ENCODE results near the gene MSRB3. TPM values are rescaled to one million over a fixed set of nuclear protein-coding genes. Genes with fewer than 3 reads are reported as not detected.
"Not testable (repeated sequence)": the region's sequence is repeated elsewhere in the genome, so short reads cannot be mapped to it uniquely, and the experiment has no call there.

MSRB3 gene
- total RNA-seq, 4 donors from 2014 or later, result 2.8 to 14.9 (median 9.3) TPM

DNA sequence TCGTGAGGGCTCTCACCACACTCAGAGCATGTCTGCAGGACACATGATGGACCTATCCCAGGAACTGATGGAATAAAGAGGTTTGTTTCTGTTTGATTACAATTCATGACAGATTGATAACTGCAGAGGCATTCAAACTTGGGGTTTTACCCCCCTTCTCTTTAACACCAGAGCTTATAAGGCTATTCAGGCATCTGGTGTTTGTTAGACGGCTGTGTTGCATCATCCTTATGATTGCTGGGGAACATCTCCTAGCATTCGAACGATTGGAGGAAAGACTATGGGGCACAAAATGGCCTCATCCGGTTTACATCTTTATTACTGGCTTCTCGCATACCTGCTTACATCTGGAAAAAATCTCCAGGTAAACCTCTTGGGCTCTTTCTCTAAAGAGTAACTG, 191.8 kb downstream of the MSRB3 start:
- TF ChIP-seq POLR2A (IDR thresholded peaks at IDR 0.05), result no peak
- TF ChIP-seq, protein P1, sequence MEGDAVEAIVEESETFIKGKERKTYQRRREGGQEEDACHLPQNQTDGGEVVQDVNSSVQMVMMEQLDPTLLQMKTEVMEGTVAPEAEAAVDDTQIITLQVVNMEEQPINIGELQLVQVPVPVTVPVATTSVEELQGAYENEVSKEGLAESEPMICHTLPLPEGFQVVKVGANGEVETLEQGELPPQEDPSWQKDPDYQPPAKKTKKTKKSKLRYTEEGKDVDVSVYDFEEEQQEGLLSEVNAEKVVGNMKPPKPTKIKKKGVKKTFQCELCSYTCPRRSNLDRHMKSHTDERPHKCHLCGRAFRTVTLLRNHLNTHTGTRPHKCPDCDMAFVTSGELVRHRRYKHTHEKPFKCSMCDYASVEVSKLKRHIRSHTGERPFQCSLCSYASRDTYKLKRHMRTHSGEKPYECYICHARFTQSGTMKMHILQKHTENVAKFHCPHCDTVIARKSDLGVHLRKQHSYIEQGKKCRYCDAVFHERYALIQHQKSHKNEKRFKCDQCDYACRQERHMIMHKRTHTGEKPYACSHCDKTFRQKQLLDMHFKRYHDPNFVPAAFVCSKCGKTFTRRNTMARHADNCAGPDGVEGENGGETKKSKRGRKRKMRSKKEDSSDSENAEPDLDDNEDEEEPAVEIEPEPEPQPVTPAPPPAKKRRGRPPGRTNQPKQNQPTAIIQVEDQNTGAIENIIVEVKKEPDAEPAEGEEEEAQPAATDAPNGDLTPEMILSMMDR (IDR thresholded peaks at IDR 0.05), result no peak
- no peaks in the 10 kb centered on the region for H3K4me1 ChIP-seq
- DNase-seq, result no peak
- no peaks in the 10 kb centered on the region for H3K9me3 ChIP-seq
- H3K27me3 ChIP-seq, result no peaks in the 10 kb centered on the region
- H3K27ac ChIP-seq, result no peak overlapping the region
- no peaks in the 10 kb centered on the region for H3K36me3 ChIP-seq
- H3K4me3 ChIP-seq, result no peak overlapping the region

DNA sequence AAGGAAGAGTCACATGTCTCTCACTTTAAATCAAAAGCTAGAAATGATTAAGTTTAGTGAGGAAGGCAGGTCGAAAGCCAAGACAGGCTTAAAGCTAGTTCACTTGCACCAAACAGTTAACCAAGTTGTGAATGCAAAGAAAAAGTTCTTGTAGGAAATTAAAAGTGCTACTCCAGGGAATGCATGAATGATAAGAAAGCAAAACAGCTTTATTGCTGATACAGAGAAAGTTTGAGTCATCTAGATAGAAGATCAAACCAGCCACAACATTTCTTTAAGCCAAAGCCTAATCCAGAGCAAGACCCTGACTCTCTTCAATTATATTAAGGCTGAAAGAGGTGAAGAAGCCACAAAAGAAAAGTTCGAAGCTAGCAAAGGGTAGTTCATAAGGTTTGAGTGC, 193.6 kb downstream of the MSRB3 start:
- H3K9me3 ChIP-seq, result no peaks in the 10 kb centered on the region
- no peak overlapping the region for H3K4me3 ChIP-seq
- H3K4me1 ChIP-seq, result no peaks in the 10 kb centered on the region
- H3K36me3 ChIP-seq, result no peaks in the 10 kb centered on the region
- no peaks in the 10 kb centered on the region for H3K27me3 ChIP-seq
- TF ChIP-seq, protein P1 (IDR thresholded peaks at IDR 0.05), result no peak
- TF ChIP-seq POLR2A (IDR thresholded peaks at IDR 0.05), result no peak
- no peak for DNase-seq
- no peak overlapping the region for H3K27ac ChIP-seq

DNA sequence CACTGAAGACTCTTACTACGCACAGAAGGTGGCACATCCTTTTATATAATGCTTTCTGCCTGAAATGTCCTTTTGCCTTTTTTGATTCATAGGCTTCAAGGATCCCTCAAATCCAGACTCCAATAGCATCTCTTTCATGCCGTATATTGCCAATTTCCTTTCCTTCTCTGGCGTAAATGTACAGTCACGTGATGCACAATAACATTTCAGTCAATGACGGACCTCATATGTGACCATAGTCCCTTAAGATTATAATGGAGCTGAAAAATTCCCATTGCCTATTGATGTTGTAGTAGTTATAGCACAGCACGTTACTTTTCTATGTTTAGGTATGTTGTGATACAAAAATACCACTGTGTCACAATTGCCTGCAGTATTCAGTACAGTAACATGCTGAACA, 196.3 kb downstream of the MSRB3 start:
- H3K27ac ChIP-seq, result no peak overlapping the region
- no peak overlapping the region for H3K4me3 ChIP-seq
- no peaks in the 10 kb centered on the region for H3K36me3 ChIP-seq
- no peak for DNase-seq
- H3K9me3 ChIP-seq, result no peaks in the 10 kb centered on the region
- H3K27me3 ChIP-seq, result no peaks in the 10 kb centered on the region
- TF ChIP-seq, protein P1 (IDR thresholded peaks at IDR 0.05), result no peak
- TF ChIP-seq POLR2A (IDR thresholded peaks at IDR 0.05), result no peak
- no peaks in the 10 kb centered on the region for H3K4me1 ChIP-seq

DNA sequence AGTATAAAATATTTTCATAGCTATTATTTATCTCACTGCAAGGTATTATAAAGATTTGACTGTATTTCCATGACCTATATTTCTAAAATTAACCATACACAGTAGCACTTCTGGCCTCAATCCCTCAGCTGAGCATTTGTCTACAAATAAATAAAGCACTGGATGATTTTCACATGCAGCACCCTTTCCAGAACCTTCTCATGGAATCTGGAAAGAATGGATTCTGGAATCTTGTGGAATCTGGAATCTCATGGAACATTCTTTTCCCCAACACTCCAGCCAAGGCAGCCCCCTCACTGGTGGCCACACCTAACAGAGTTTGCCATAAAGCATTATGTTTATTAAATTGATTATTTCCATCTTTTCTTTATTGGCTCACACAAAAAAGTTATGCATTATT, 199.2 kb downstream of the MSRB3 start:
- no peak for TF ChIP-seq POLR2A (IDR thresholded peaks at IDR 0.05)
- TF ChIP-seq, protein P1 (IDR thresholded peaks at IDR 0.05), result no peak
- Histone ChIP-seq H3K27ac (no peak overlapping the region), H3K36me3 (no peaks in the 10 kb centered on the region), H3K27me3 (no peaks in the 10 kb centered on the region), H3K4me3 (no peak overlapping the region), H3K9me3 (no peaks in the 10 kb centered on the region), H3K4me1 (no peaks in the 10 kb centered on the region)
- no peak for DNase-seq

DNA sequence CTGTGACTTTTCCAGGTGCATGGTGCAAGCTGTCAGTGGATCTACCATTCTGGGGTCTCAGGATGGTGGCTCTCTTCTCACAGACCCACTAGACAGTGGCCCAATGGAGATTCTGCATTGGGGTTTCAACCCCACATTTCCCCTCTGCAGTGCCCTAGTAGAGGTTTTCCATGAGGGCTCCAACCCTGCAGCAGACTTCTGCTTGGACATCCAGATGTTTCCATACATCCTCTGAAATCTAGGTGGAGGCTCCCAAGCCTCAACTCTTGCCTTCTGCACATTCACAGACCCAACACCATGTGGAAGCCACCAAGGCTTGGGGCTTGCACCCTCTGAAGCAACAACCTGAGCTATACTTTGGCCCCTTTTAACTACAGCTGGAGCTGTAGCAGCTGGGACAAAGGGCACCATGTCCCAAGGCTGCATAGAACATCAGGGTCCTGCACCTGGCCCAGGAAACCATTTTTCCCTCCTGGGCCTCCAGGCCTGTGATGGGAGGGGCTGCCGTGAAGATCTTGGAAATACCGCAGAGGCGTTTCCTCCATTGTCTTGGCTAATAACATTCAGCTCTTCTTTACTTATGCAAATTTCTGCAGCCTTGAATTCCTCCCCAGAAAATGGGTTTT, 205.5 kb downstream of the MSRB3 start:
- not testable (repeated sequence) for DNase-seq, H3K27me3 ChIP-seq, H3K36me3 ChIP-seq, H3K4me1 ChIP-seq, H3K27ac ChIP-seq, H3K4me3 ChIP-seq
- H3K9me3 ChIP-seq, result peaks cover 0 to 11% (median 5%) of the 10 kb centered on the region in 4 donors

DNA sequence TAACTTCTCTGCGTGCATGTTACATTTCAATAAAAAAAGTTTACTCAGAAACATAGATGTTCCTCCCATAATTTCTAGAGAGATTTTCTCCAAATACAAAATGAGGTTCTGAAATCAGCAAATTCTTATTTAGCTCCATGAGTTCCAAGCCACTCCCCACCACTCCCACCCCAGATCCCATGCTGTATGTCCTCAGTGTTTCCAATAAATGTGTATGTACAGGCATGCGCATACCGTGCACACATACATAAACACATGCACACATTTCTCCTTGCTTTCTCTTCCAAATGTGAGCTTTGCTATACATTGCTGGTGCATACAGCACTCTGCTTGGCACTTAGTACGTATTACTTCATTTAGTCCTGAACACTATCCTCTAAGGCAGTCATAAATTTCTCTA, 209.7 kb downstream of the MSRB3 start:
- Histone ChIP-seq H3K4me3 (no peak overlapping the region), H3K36me3 (no peaks in the 10 kb centered on the region), H3K27me3 (no peaks in the 10 kb centered on the region), H3K4me1 (no peaks in the 10 kb centered on the region), H3K27ac (no peak overlapping the region), H3K9me3 (peaks cover 0 to 11% (median 5%) of the 10 kb centered on the region in 4 donors)
- no peak for TF ChIP-seq POLR2A (IDR thresholded peaks at IDR 0.05)
- TF ChIP-seq, protein P1 (IDR thresholded peaks at IDR 0.05), result no peak
- no peak for DNase-seq

Data from Peyer's patch (tissue), 4 donors.